HEK293 (cell line): ENCODE data around the gene EFEMP2.

Experiments
- EGR2 ChIP-seq: fragments of 450-650 bp; formaldehyde crosslinking; IDR thresholded peaks from 2 replicates; pipeline ENCODE4 v1.5.1; 2016; ENCODE audit warnings: low read depth, missing biosample characterization, missing genetic modification characterization
- HOXA7 ChIP-seq: sonication (generic); formaldehyde crosslinking; IDR thresholded peaks from 2 replicates; pipeline ENCODE4 v1.8.1; 2022; ENCODE audit warnings: missing genetic modification reagents, borderline replicate concordance
- IKZF3 ChIP-seq: fragments of 450-650 bp; IDR thresholded peaks from 2 replicates; pipeline ENCODE4 v1.5.0; 2018; ENCODE audit warnings: missing biosample characterization, mild to moderate bottlenecking, missing genetic modification characterization, moderate library complexity
- KLF16 ChIP-seq: fragments of 450-650 bp; formaldehyde crosslinking; IDR thresholded peaks from 2 replicates; pipeline ENCODE4 v1.5.1; 2017; ENCODE audit warnings: missing biosample characterization, missing genetic modification characterization
- OSR2 ChIP-seq: fragments of 450-650 bp; formaldehyde crosslinking; IDR thresholded peaks from 2 replicates; pipeline ENCODE4 v1.5.1; 2016; ENCODE audit warnings: missing biosample characterization, missing genetic modification characterization
- PRDM1 ChIP-seq: fragments of 450-650 bp; formaldehyde crosslinking; IDR thresholded peaks from 2 replicates; pipeline ENCODE4; 2016; ENCODE audit warnings: missing biosample characterization, missing genetic modification characterization
- SP7 ChIP-seq: fragments of 450-650 bp; formaldehyde crosslinking; IDR thresholded peaks from 2 replicates; pipeline ENCODE4 v1.5.1; 2016; ENCODE audit warnings: missing biosample characterization, missing genetic modification characterization
- TCF7L2 ChIP-seq: IDR thresholded peaks from 2 replicates; pipeline ENCODE4 v1.6.1; 2011; ENCODE audit warnings: low read depth, mild to moderate bottlenecking, inconsistent platforms, low read length, moderate library complexity, borderline replicate concordance
- ZBTB17 ChIP-seq: fragments of 450-650 bp; formaldehyde crosslinking; IDR thresholded peaks from 2 replicates; pipeline ENCODE4 v1.5.1; 2016; ENCODE audit warnings: missing biosample characterization, missing genetic modification characterization
- ZNF175 ChIP-seq: fragments of 450-650 bp; formaldehyde crosslinking; IDR thresholded peaks from 2 replicates; pipeline ENCODE4 v1.5.1; 2016; ENCODE audit warnings: missing biosample characterization, missing genetic modification characterization
- ZNF214 ChIP-seq: fragments of 450-650 bp; formaldehyde crosslinking; IDR thresholded peaks from 2 replicates; pipeline ENCODE4 v1.5.1; 2017; ENCODE audit warnings: missing biosample characterization, mild to moderate bottlenecking, missing genetic modification characterization, borderline replicate concordance
- ZNF292 ChIP-seq: fragments of 450-650 bp; formaldehyde crosslinking; IDR thresholded peaks from 2 replicates; pipeline ENCODE4 v1.5.1; 2016; ENCODE audit warnings: low read depth, missing biosample characterization, missing genetic modification characterization, borderline replicate concordance
- ZNF335 ChIP-seq: fragments of 450-650 bp; formaldehyde crosslinking; conservative IDR thresholded peaks from 2 replicates; pipeline ENCODE4 v1.5.1; 2016; ENCODE audit warnings: missing biosample characterization, missing genetic modification characterization
- ZNF37A ChIP-seq: fragments of 450-650 bp; IDR thresholded peaks from 2 replicates; pipeline ENCODE4 v1.5.1; 2018; ENCODE audit warnings: missing biosample characterization, missing genetic modification characterization
- ZNF404 ChIP-seq: fragments of 450-650 bp; formaldehyde crosslinking; IDR thresholded peaks from 2 replicates; pipeline ENCODE4 v1.5.1; 2017; ENCODE audit warnings: missing biosample characterization, missing genetic modification characterization
- ZNF426 ChIP-seq: fragments of 450-650 bp; formaldehyde crosslinking; IDR thresholded peaks from 2 replicates; pipeline ENCODE4 v1.5.1; 2017; ENCODE audit warnings: missing biosample characterization, missing genetic modification characterization, mild to moderate bottlenecking, inconsistent platforms, moderate library complexity
- ZNF433 ChIP-seq: fragments of 450-650 bp; formaldehyde crosslinking; IDR thresholded peaks from 2 replicates; pipeline ENCODE4 v1.5.1; 2016; ENCODE audit warnings: missing biosample characterization, missing genetic modification characterization, low read depth
- ZNF560 ChIP-seq: fragments of 450-650 bp; formaldehyde crosslinking; IDR thresholded peaks from 2 replicates; pipeline ENCODE4 v1.5.1; 2017; ENCODE audit warnings: missing biosample characterization, missing genetic modification characterization, borderline replicate concordance
- ZNF571 ChIP-seq: fragments of 450-650 bp; formaldehyde crosslinking; IDR thresholded peaks from 2 replicates; pipeline ENCODE4 v1.5.0; 2017; ENCODE audit warnings: missing biosample characterization, missing genetic modification characterization
- ZNF623 ChIP-seq: fragments of 450-650 bp; formaldehyde crosslinking; IDR thresholded peaks from 2 replicates; pipeline ENCODE4 v1.5.1; 2016; ENCODE audit warnings: missing biosample characterization, missing genetic modification characterization
- ZNF624 ChIP-seq: fragments of 450-650 bp; formaldehyde crosslinking; IDR thresholded peaks from 2 replicates; pipeline ENCODE4 v1.5.1; 2017; ENCODE audit warnings: missing biosample characterization, missing genetic modification characterization
- ZNF629 ChIP-seq: fragments of 450-650 bp; formaldehyde crosslinking; IDR thresholded peaks from 2 replicates; pipeline ENCODE4 v1.5.1; 2017; ENCODE audit warnings: missing biosample characterization, missing genetic modification characterization
- ZNF654 ChIP-seq: fragments of 450-650 bp; formaldehyde crosslinking; IDR thresholded peaks from 2 replicates; pipeline ENCODE4 v1.5.1; 2016; ENCODE audit warnings: low read depth, missing biosample characterization, missing genetic modification characterization
- ZNF677 ChIP-seq: fragments of 450-650 bp; IDR thresholded peaks from 2 replicates; pipeline ENCODE4 v1.5.0; 2018; ENCODE audit warnings: missing biosample characterization, mild to moderate bottlenecking, missing genetic modification characterization, moderate library complexity
- ZNF76 ChIP-seq: fragments of 450-650 bp; formaldehyde crosslinking; IDR thresholded peaks from 2 replicates; pipeline ENCODE4; 2016; ENCODE audit warnings: low read depth, missing biosample characterization, missing genetic modification characterization, borderline replicate concordance
- ZNF791 ChIP-seq: fragments of 450-650 bp; formaldehyde crosslinking; IDR thresholded peaks from 2 replicates; pipeline ENCODE4 v1.5.1; 2016; ENCODE audit warnings: missing biosample characterization, missing genetic modification characterization
- TF ChIP-seq, protein P1 (sequence below): fragments of 450-650 bp; formaldehyde crosslinking; IDR thresholded peaks from 2 replicates; pipeline ENCODE4 v1.5.1; 2016; ENCODE audit warnings: missing biosample characterization, missing genetic modification characterization
- TF ChIP-seq, protein P2 (sequence below): fragments of 450-650 bp; IDR thresholded peaks from 2 replicates; pipeline ENCODE4 v1.5.1; 2018; ENCODE audit warnings: missing biosample characterization, missing genetic modification characterization
- TF ChIP-seq, protein P3 (sequence below): fragments of 450-650 bp; formaldehyde crosslinking; IDR thresholded peaks from 2 replicates; pipeline ENCODE4 v1.5.1; 2016; ENCODE audit warnings: missing biosample characterization, missing genetic modification characterization
- TF ChIP-seq, protein P4 (sequence below): fragments of 450-650 bp; formaldehyde crosslinking; IDR thresholded peaks from 2 replicates; pipeline ENCODE4 v1.5.1; 2016; ENCODE audit warnings: missing biosample characterization, missing genetic modification characterization
- TF ChIP-seq, protein P5 (sequence below): fragments of 450-650 bp; formaldehyde crosslinking; IDR thresholded peaks from 2 replicates; pipeline ENCODE4 v1.5.1; 2016; ENCODE audit warnings: missing biosample characterization, missing genetic modification characterization
- TF ChIP-seq, protein P6 (sequence below): fragments of 450-650 bp; formaldehyde crosslinking; IDR thresholded peaks from 2 replicates; pipeline ENCODE4 v1.5.1; 2017; ENCODE audit warnings: missing biosample characterization, missing genetic modification characterization

Gene EFEMP2

DNA sequence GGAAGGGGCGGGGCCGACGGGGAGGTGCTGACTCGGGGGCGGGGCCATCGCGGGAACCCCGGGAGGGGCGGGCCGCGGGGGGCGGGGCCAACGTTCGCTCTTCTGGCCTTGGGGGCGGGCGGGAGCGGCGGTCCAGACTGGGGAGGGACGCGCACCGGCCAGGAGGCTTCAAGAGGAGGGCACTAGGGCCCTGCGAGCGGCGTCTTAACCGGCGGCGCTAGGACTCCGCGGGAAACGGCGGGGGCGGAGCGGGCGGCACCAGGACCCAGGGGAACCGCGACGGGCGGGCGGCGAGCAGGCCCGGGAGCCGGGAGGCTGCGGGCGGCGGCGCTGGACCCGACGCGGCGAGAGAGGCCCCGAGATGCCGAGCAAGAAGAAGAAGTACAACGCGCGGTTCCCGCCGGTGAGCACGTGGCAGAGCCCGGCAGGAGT is 46.6 kb upstream of the EFEMP2 start, which contains the start of gene DRAP1 (continued):
- peak; percentile 83 for TF ChIP-seq ZNF37A (tag by site-specific recombination)
- TF ChIP-seq, protein P1, sequence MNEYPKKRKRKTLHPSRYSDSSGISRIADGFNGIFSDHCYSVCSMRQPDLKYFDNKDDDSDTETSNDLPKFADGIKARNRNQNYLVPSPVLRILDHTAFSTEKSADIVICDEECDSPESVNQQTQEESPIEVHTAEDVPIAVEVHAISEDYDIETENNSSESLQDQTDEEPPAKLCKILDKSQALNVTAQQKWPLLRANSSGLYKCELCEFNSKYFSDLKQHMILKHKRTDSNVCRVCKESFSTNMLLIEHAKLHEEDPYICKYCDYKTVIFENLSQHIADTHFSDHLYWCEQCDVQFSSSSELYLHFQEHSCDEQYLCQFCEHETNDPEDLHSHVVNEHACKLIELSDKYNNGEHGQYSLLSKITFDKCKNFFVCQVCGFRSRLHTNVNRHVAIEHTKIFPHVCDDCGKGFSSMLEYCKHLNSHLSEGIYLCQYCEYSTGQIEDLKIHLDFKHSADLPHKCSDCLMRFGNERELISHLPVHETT = no peak
- TF ChIP-seq ZNF629 = peak; percentile 38; the same call in 1 of the 2 replicates
- TF ChIP-seq ZNF214 (tag by site-specific recombination) = no peak
- TF ChIP-seq ZNF175 (tag by site-specific recombination) = no peak
- no peak for TF ChIP-seq ZNF571 (tag by site-specific recombination)
- TF ChIP-seq, protein P2, sequence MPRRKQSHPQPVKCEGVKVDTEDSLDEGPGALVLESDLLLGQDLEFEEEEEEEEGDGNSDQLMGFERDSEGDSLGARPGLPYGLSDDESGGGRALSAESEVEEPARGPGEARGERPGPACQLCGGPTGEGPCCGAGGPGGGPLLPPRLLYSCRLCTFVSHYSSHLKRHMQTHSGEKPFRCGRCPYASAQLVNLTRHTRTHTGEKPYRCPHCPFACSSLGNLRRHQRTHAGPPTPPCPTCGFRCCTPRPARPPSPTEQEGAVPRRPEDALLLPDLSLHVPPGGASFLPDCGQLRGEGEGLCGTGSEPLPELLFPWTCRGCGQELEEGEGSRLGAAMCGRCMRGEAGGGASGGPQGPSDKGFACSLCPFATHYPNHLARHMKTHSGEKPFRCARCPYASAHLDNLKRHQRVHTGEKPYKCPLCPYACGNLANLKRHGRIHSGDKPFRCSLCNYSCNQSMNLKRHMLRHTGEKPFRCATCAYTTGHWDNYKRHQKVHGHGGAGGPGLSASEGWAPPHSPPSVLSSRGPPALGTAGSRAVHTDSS (tag by site-specific recombination) = no peak; the same call in 1 of the 2 replicates
- TF ChIP-seq ZNF677 = peak; percentile 85
- TF ChIP-seq ZNF335 (tag by site-specific recombination) = no peak
- TF ChIP-seq EGR2 (tag by site-specific recombination) = peak; percentile 50; the same call in 1 of the 2 replicates
- peak; percentile 18; the same call in 1 of the 2 replicates for TF ChIP-seq OSR2 (tag by site-specific recombination)
- TF ChIP-seq, protein P3, sequence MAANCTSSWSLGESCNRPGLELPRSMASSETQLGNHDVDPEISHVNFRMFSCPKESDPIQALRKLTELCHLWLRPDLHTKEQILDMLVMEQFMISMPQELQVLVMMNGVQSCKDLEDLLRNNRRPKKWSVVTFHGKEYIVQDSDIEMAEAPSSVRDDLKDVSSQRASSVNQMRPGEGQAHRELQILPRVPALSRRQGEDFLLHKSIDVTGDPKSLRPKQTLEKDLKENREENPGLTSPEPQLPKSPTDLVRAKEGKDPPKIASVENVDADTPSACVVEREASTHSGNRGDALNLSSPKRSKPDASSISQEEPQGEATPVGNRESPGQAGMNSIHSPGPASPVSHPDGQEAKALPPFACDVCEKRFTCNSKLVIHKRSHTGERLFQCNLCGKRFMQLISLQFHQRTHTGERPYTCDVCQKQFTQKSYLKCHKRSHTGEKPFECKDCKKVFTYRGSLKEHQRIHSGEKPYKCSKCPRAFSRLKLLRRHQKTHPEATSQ (tag by site-specific recombination) = 0 out of 2 replicates have a peak, but pooled peaks have one; percentile 34
- TF ChIP-seq ZNF404 (tag by site-specific recombination) = no peak
- TF ChIP-seq, protein P4, sequence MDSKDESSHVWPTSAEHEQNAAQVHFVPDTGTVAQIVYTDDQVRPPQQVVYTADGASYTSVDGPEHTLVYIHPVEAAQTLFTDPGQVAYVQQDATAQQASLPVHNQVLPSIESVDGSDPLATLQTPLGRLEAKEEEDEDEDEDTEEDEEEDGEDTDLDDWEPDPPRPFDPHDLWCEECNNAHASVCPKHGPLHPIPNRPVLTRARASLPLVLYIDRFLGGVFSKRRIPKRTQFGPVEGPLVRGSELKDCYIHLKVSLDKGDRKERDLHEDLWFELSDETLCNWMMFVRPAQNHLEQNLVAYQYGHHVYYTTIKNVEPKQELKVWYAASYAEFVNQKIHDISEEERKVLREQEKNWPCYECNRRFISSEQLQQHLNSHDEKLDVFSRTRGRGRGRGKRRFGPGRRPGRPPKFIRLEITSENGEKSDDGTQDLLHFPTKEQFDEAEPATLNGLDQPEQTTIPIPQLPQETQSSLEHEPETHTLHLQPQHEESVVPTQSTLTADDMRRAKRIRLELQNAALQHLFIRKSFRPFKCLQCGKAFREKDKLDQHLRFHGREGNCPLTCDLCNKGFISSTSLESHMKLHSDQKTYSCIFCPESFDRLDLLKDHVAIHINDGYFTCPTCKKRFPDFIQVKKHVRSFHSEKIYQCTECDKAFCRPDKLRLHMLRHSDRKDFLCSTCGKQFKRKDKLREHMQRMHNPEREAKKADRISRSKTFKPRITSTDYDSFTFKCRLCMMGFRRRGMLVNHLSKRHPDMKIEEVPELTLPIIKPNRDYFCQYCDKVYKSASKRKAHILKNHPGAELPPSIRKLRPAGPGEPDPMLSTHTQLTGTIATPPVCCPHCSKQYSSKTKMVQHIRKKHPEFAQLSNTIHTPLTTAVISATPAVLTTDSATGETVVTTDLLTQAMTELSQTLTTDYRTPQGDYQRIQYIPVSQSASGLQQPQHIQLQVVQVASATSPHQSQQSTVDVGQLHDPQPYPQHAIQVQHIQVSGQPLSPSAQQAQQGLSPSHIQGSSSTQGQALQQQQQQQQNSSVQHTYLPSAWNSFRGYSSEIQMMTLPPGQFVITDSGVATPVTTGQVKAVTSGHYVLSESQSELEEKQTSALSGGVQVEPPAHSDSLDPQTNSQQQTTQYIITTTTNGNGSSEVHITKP (tag by site-specific recombination) = peak; percentile 75
- no peak for TF ChIP-seq ZBTB17
- TF ChIP-seq PRDM1 (tag by site-specific recombination) = no peak
- TF ChIP-seq HOXA7 (CRISPR knock-in tag) = no peak
- no peak for TF ChIP-seq ZNF791 (tag by site-specific recombination)
- peak; percentile 51 for TF ChIP-seq SP7 (tag by site-specific recombination)
- TF ChIP-seq, protein P5, sequence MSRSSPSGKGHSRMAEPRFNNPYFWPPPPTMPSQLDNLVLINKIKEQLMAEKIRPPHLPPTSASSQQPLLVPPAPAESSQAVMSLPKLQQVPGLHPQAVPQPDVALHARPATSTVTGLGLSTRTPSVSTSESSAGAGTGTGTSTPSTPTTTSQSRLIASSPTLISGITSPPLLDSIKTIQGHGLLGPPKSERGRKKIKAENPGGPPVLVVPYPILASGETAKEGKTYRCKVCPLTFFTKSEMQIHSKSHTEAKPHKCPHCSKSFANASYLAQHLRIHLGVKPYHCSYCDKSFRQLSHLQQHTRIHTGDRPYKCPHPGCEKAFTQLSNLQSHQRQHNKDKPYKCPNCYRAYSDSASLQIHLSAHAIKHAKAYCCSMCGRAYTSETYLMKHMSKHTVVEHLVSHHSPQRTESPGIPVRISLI (tag by site-specific recombination) = no peak
- no peak for TF ChIP-seq ZNF624
- TF ChIP-seq KLF16 (tag by site-specific recombination) = peak; percentile 95
- peak; percentile 54; the same call in 1 of the 2 replicates for TF ChIP-seq ZNF76
- TF ChIP-seq ZNF654 = no peak
- no peak for TF ChIP-seq ZNF623 (tag by site-specific recombination)
- TF ChIP-seq, protein P6, sequence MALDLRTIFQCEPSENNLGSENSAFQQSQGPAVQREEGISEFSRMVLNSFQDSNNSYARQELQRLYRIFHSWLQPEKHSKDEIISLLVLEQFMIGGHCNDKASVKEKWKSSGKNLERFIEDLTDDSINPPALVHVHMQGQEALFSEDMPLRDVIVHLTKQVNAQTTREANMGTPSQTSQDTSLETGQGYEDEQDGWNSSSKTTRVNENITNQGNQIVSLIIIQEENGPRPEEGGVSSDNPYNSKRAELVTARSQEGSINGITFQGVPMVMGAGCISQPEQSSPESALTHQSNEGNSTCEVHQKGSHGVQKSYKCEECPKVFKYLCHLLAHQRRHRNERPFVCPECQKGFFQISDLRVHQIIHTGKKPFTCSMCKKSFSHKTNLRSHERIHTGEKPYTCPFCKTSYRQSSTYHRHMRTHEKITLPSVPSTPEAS (tag by site-specific recombination) = no peak
- TF ChIP-seq ZNF426 (tag by site-specific recombination) = no peak
- no peak for TF ChIP-seq TCF7L2
- no peak for TF ChIP-seq ZNF433 (tag by site-specific recombination)
- no peak for TF ChIP-seq ZNF560 (tag by site-specific recombination)
- no peak for TF ChIP-seq ZNF292 (tag by site-specific recombination)
- TF ChIP-seq IKZF3 (tag by site-specific recombination) = peak; percentile 73
